GM12891 (cell line): ENCODE data around the gene SCARF2.

Source experiments
- POLR2A ChIP-seq: IDR thresholded peaks from 2 replicates; pipeline ENCODE4 v1.6.1; 2011; ENCODE audit warnings: low read depth, low read length, control low read depth
- POLR2AphosphoS5 ChIP-seq: IDR thresholded peaks from 2 replicates; pipeline ENCODE4 v1.6.1; 2011; ENCODE audit warnings: low read depth, low read length, control low read depth
- SPI1 ChIP-seq: IDR thresholded peaks from 2 replicates; pipeline ENCODE4 v1.6.1; 2011; ENCODE audit warnings: low read depth, low read length, control low read depth
- TAF1 ChIP-seq: IDR thresholded peaks from 2 replicates; pipeline ENCODE4 v1.6.1; 2011; ENCODE audit warnings: low read depth, low read length, control low read depth

DNA sequence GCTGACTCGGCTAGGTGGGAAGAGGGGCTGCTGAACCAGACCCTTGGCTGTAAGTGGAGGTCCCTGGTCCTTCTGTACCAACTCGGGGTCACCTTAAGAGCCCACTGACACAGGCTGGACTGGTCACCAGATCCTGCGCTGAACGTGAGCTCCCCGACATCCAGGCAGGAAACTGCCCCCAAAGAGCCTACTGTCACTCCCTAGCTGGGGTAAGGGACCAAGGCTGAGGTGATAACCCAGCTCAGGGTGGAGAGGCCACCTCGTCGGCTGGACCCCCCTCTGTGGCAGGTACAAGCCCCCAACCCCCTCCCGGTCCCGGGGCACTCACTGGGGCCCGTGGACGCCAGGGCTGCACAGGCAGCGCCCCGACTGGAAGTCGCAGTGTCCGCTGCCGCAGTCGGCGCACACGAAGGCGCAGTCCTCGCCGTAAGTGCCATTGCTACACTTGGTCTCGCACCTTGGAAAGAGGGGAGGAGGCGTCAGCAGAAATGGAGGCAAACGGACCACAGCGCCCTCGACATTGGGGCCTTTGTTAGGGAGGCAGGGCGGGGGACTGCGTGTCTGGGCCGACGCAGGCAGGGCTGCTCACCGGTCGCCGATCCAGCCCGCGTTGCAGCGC, 7.4 kb downstream of the SCARF2 start:
- TF ChIP-seq POLR2AphosphoS5 (no peak), TAF1 (no peak), POLR2A (no peak), SPI1 (no peak)
